ENCODE results near the gene SDCCAG8.
A peak's percentile ranks its signal among the peaks of the same experiment; 100 is the strongest.

Gene SDCCAG8

DNA sequence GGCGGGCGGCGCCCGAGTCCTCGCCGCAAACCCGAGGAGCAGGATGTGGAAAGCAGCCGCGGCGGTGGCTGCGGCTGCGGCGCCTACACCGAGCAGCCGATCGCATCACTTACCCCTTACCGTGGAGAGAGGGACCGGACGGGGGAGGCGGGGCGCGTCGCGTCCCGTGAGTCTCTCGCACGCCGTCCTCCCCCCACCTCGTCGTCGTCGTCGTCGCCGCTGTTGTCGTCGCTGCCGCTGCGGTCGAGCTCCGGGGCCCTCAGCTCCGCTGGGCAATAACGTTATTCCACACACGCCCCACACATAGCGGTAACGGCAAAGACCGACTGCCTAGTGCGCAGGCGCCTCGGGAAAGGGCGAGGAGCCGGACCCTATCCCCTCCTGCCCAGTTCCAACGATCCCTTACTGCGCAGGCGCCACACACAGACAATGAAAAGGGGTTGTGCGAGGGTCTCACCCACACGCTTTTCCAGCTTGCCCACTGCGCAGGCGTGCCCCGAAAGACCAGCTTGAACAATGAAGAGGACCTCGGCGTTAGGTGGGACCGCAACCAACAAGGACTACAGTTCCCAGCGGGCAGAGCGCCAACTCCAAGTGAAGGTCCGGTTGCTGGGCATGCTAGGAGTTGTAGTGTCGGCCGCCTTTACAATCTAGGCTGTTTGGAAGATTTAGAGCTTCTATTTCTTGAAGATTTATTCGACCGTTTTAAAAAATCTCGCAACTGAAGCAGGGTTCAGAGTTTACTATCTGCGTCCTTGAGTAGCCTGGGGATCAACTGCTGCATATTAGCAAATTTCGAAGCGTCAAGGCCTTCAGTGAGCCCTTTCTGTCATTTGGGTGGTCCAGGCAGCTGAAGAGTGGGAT is 682 bp upstream of the SDCCAG8 start, which contains the start of gene CEP170:
CEP170 (minus strand) TSS at position 355 of the 864 bp plus-strand sequence. CDS start 30,001 bp downstream, outside the sequence.
- peak; percentile 97 for DNase-seq

- no peak for DNase-seq
Measured at GRCh38 chr1:243256590-243256989, 749 bp downstream of the SDCCAG8 start.

GRCh38 chr1:243257189-243257588 is 1.3 kb downstream of the SDCCAG8 start:
- no peak for DNase-seq

GRCh38 chr1:243258731-243259130 is 2.9 kb downstream of the SDCCAG8 start:
- no peak for DNase-seq

DNA sequence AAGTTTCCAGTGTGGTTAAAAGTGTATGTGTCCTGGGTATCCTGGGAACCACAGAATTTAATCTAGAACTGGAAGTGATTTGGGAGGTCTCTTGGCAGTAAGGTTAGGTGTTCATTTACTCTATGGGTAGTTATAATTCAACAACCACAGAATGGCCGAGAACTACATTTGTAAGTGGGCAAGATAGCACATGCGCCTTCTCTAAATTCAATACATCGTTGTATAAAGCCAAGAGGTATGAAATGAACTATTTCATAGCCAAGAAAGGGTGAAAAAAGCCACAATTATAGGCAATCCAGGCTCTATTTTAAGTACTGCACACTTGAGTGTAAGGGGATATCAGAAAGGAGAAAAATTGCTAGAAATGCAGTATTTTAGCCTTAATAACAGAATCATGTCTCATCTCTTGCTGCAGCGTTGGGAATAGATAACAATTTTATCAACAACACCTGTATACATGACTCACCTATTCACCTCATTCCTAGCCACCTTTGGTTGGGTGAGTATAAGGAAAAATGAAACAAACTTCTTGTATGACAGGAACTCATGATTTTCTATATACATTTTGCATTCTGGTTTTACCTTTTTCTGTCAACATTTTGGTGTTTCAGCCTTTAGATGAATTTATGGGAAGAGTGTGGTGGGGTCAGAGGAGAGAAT is 4.5 kb downstream of the SDCCAG8 start:
- DNase-seq = no peak

DNA sequence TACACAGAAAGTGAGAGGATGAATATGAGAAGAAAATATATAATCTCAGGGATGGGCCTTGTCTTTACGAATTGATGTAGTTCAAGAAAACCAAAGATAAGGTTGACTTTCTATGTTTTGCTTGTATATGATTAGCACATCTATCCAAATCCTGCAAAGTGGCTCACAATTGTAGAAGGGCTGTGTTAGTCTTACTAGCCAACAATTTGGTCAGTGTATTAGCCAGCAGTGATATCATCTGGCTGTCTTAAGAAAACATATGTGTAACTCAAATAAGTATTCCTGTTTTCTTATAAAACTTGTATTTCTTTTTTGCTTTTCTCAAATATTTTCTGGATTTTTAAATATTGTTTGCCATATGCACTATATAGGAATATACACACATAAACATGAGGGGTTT is 5.5 kb downstream of the SDCCAG8 start:
- no peak for DNase-seq

DNA sequence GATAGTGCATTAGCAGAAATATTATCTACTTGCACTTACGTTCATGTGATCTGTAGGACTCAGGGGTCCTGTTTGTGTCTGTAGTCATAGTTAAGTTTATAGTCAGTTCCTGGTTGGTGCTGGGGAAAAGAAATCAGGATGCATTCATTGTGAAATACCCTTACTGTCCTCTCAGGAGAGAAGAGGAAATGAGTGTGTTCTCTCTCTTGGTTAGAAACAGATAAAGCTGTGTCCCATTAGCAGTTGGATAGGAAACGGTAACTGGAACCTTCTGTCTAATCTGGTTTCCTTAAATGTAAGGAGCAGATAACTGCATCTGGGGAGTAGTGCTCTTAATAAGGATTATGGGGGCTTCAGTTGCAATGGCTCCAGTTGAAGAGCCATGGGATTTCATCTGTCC is 8.9 kb downstream of the SDCCAG8 start:
- no peak for DNase-seq

GRCh38 chr1:243266231-243266630 is 10.4 kb downstream of the SDCCAG8 start:
- DNase-seq = no peak

- DNase-seq = no peak
Measured at GRCh38 chr1:243267471-243267880, 11.6 kb downstream of the SDCCAG8 start.

GRCh38 chr1:243267914-243268653 is 12.2 kb downstream of the SDCCAG8 start:
- no peak for DNase-seq

GRCh38 chr1:243268751-243269460 is 13.1 kb downstream of the SDCCAG8 start:
- no peak for DNase-seq

GRCh38 chr1:243269461-243269801 is 13.6 kb downstream of the SDCCAG8 start:
- no peak for DNase-seq

DNA sequence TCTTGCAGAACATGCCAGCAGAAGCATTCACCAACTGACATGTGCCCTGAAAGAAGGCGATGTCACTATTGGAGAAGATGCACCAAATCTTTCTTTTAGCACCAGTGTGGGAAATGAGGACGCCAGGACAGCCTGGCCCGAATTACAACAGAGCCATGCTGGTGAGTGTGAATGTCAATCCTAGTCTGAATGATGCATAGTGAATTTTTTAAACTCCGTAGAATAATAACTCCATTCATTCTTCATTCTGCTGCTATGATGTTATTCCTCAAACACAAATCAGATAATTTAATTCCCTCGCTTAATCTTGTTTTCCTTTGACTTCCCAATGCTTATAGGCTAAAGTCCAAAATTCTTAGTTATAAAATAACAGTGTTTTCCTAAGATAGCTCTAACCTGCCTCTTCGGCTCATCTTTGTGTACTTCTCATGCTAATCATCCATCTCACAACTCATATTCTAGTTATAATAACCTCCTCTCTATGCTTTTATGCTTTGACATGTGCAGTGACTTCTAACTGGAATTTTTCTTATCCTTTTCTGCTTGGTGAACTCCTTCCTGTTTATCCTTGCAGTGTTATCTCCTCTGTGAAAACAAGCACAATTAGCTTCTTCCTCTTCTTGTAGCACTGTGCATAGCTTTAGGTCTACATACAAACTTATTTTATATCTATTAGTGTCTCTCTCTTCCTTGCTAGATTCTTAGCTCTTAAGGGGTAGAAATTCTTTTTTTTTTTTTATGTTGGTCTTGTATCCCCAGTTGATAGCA is 14.4 kb downstream of the SDCCAG8 start:
- DNase-seq = no peak

GRCh38 chr1:243271996-243272395 is 16.2 kb downstream of the SDCCAG8 start:
- DNase-seq = no peak

GRCh38 chr1:243272401-243272800 is 16.6 kb downstream of the SDCCAG8 start:
- no peak for DNase-seq

- no peak for DNase-seq
Measured at GRCh38 chr1:243273506-243273905, 17.7 kb downstream of the SDCCAG8 start.

DNA sequence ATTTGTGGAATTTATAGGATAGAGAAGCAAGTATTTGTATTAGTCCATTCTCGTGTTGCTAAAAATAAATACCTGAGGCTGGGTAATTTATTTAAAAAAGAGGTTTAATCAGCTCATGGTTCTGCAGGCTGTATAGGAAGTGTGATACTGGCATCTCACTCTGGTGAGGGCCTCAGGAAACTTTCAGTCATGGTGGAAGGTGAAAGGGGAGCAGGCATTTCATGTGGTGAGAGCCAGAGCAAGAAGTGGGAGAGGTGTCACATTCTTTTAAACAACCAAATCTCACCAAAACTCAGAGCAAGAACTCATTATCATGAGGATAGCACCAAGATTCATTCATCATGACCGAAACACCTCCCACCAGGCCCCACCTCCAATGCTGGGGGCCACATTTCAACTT is 18.1 kb downstream of the SDCCAG8 start:
- no peak for DNase-seq

- DNase-seq = no peak
Measured at GRCh38 chr1:243275316-243275715, 19.5 kb downstream of the SDCCAG8 start.

DNA sequence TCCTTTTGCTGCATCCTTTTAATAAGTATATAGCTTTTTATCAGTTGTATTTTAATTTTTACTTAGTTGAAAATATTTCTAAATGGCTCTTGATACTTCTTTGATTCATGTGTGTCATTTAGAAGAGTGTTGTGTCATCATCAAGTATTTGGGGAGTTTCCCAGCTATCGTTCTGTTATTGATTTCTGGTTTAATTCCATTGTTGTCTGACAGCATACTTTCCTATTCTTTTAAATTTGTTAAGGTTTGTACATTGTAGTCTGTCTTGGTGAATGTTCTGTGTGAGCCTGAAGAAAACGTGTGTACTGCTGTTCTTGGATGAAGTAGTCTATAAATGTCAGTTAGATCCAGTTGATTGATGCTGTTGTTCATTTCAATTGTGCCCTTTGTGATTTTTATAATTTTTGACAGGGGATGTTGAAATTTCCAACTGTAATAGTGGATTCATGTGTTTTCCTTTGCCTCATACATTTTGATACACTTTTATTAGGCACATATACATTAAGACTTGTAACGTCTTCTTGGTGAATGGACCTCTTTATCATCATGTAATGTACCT is 24.8 kb downstream of the SDCCAG8 start:
- DNase-seq = no peak

DNA sequence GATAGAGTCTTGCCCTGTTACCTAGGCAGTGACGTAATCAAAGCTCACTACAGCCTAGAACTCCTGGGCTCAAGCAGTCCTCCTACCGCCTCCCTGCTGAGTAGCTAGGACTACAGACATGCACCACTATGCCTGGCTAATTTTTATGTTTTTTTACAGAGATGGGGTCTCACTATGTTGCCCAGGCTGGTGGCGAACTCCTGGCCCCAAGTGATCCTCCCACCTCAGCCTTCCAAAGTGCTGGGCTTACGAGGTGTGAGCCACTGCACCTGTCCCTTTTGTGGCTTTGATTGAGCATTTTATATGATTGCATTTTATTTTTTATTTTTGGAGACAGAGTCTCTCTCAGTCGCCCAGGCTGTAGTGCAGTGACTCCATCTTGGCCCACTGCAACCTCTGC is 25.8 kb downstream of the SDCCAG8 start:
- DNase-seq = no peak

DNA sequence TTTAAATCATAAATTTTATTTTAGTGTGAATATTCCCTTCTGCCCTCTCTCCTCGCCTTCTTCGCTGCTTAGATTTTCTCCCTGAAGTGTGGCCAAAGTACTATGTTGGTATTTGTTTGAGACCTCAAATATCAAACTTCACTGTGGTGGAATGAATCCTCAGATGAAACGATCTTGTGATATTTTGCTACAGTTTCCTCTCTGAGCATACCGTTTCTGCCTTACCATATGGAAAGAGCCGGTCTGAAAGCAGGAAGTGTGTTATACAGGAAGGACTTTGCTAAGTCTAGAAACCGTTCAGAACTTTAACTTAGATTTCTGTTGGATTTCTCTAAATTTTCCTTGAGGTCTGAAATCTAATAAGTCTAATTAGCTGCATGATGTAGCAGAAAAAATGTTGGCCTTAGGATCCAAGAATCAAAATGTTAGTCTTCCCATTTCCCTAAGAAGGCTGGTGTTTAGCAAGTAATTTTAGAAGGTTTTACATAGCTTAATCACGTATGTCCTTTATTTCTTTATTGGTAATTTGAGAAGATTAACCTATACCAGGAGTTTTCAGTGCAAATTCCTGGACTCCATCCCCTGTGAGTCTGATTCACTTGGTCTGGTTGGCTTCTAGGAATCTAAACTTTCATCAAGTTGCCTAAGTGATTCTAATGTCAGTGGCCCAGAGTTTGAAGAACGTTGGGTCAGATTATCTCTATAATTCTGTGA is 30.7 kb downstream of the SDCCAG8 start:
- DNase-seq = no peak
